Heart right ventricle (tissue), 16 donors: ENCODE results near the gene OR5H14. TPM values are rescaled to one million over a fixed set of nuclear protein-coding genes. Genes with fewer than 3 reads are reported as not detected.

Experiments used
- ATAC-seq, 8 donors: fragments of 200-7000 bp; cut with Tn5 transposase; one replicate each; pipeline ENCODE4 v1.9.1; 2020; ENCODE audit warnings: mild to moderate bottlenecking in 8 of 8, moderate library complexity in 8 of 8, moderate number of reproducible peaks in 1 of 8
- DNase-seq, 2 donors: peaks; one replicate each; pipeline ENCODE4 v3.0.0-alpha.2; 2020
- H3K27ac ChIP-seq, 10 donors: fragments of 200-600 bp; sonication (generic) in 2 of 10; one replicate each; pipeline versions ENCODE4 v1.5.0 to v1.8.0; 2020 to 2022; ENCODE audit warnings: mild to moderate bottlenecking in 3 of 10
- H3K27me3 ChIP-seq, 7 donors: fragments of 200-600 bp; one replicate each; pipeline ENCODE4 v1.8.0; 2021 to 2022; ENCODE audit warnings: mild to moderate bottlenecking in 2 of 7
- H3K36me3 ChIP-seq, 9 donors: fragments of 200-600 bp; sonication (generic) in 1 of 9; one replicate each; pipeline versions ENCODE4 v1.5.0 to v1.8.0; 2020 to 2022; ENCODE audit warnings: mild to moderate bottlenecking in 2 of 9
- H3K4me1 ChIP-seq, 9 donors: fragments of 200-600 bp; sonication (generic) in 1 of 9; one replicate each; pipeline versions ENCODE4 v1.5.0 to v1.8.0; 2020 to 2022; ENCODE audit warnings: mild to moderate bottlenecking in 4 of 9
- H3K4me3 ChIP-seq, 10 donors: fragments of 200-600 bp; sonication (generic) in 2 of 10; one replicate each; pipeline versions ENCODE4 v1.5.0 to v1.8.0; 2020 to 2022; ENCODE audit warnings: mild to moderate bottlenecking in 7 of 10, moderate library complexity in 2 of 10
- H3K9me3 ChIP-seq, 11 donors: fragments of 200-600 bp in 10 of 11; sonication (generic) in 2 of 11; one replicate each; pipeline versions ENCODE4 v1.5.0 to v1.8.0; 2013 to 2022; ENCODE audit warnings: mild to moderate bottlenecking in 2 of 11, control low read depth in 1 of 11, moderate library complexity in 1 of 11
- WGBS, 2 donors: extraction: QIAGEN DNeasy Blood & Tissue Kit; methylation state at CpG; one replicate each; pipeline ENCODE4 v1.1.7; 2013; ENCODE audit warnings: inconsistent platforms in 1 of 2; 5-methylcytosine and 5-hydroxymethylcytosine counted together
- intact Hi-C, 10 donors: fragments of 100-400 bp; cut with DNase I; formaldehyde crosslinking; loops; one replicate each; pipeline versions ENCODE4 v1.11.1 to v1.14.2; 2022
- polyA plus RNA-seq, 2 donors: library from polyadenylated mRNA; stranded (reverse); fragments of 200-250 nt; gene quantifications; one replicate each; pipeline ENCODE4 v1.2.3, GENCODE V29; 2013
- total RNA-seq, 10 donors: library from RNA; stranded (reverse); fragmentation: NEBNext Ultra II Directional in 3 of 10; extraction: Animal tissue kit (Norgen Biotek cat#: 25700) in 3 of 10; gene quantifications; one replicate each; pipeline versions ENCODE4 v1.2.1 to v1.2.4, GENCODE V29; 2021 to 2023
- TF ChIP-seq, protein P1 (sequence below), 9 donors: fragments of 200-600 bp; sonication (generic) in 2 of 9; IDR thresholded peaks; one replicate each; pipeline versions ENCODE4 v1.5.0 to v1.8.0; 2021 to 2022; ENCODE audit warnings: antibody characterized with exemption in 9 of 9, mild to moderate bottlenecking in 5 of 9, moderate library complexity in 1 of 9
- donor health status: Arrhythmogenic right ventricular cardiomyopathy.
- donor health status: ischemic (EF 13 %, LVEDD 7.1; RV severe dilation, severe dysfunction).
- donor health status: healthy with polysubstance abuse.
- donor health status: DM: no; HTN: yes; CAD: no.
- donor health status: DM: no; HTN: no; CAD: no.
- donor health status: ischemic (EF 25% LVEDD 6.9; RV normal size, moderate dysfunction).
- donor health status: ischemic (EF 25% LVEDD 5.7; RV mildly dilated, moderate dysfunction).
- donor health status: healthy.
- donor health status: DM: yes; HTN: yes; CAD: no.
- donor health status: Ischemic cardiomyopathy.
- donor health status: ischemic (EF 35%, LVEDD 5.7; RV mildly dilated, moderate dysfunction).
- donor health status: nonischemic (EF 11% LVEDD 7.7; RV severe dilation, severe dysfunction).
- donor health status: DM: yes; HTN: yes; CAD: no.
- donor health status: PGD.
- donor health status: ischemic (EF 29% LVEDD 5.4; RV normal size, mild dysfunction).
- donor health status: nonischemic (EF 23%, LVEDD 6.1; RV moderate dilation, normal function).

Gene OR5H14
- total and polyA plus RNA-seq, 12 donors = not detected

DNA sequence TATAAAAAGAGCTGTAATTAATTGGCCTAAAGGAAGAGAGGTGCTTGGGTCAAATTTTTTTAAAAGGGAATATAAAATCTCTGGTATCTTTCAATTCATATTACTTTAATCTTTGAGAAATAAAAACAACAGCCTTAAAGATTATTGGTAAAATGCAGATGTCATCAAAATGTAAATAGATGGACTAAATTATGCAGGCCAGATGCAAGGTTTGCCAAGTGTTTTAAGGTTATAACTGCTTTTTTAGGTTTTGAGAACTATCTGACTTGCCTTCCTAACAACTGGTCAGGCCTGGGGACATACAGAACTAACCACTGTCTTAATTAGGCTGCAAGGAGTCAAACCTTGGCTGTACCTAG is 36.8 kb upstream of the OR5H14 start:
- H3K27ac ChIP-seq = no peak overlapping the region
- ATAC-seq = no peak
- DNase-seq = no peak
- H3K27me3 ChIP-seq = no peaks in the 10 kb centered on the region
- intact Hi-C loops = no loop called here
- H3K36me3 ChIP-seq = no peaks in the 10 kb centered on the region
- TF ChIP-seq, protein P1, sequence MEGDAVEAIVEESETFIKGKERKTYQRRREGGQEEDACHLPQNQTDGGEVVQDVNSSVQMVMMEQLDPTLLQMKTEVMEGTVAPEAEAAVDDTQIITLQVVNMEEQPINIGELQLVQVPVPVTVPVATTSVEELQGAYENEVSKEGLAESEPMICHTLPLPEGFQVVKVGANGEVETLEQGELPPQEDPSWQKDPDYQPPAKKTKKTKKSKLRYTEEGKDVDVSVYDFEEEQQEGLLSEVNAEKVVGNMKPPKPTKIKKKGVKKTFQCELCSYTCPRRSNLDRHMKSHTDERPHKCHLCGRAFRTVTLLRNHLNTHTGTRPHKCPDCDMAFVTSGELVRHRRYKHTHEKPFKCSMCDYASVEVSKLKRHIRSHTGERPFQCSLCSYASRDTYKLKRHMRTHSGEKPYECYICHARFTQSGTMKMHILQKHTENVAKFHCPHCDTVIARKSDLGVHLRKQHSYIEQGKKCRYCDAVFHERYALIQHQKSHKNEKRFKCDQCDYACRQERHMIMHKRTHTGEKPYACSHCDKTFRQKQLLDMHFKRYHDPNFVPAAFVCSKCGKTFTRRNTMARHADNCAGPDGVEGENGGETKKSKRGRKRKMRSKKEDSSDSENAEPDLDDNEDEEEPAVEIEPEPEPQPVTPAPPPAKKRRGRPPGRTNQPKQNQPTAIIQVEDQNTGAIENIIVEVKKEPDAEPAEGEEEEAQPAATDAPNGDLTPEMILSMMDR (IDR thresholded peaks at IDR 0.05) = no peak
- no peaks in the 10 kb centered on the region for H3K4me1 ChIP-seq
- no peak overlapping the region for H3K4me3 ChIP-seq
- H3K9me3 ChIP-seq = peaks cover 0 to 61% (median 5%) of the 10 kb centered on the region in 11 donors

DNA sequence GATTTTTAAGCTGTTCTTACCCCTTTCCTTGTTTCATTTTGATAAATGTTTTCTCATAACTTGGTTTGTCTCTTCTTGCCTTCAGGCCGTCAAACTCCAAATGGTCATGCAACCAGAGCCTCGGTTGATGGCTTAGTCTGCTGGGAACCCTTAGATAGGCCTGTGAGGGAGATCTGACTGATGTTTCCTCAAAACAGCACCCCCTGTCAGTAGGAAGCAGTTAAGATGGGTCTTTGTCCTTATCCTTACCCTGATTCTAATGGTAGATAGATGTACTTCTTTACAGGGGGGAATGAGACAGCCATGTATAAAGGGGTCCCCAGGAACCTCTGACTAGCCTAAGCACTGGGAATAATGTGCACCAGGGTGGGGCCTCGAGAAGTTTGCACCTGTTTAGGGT is 33.0 kb upstream of the OR5H14 start:
- intact Hi-C loops = no loop called here
- Histone ChIP-seq H3K27me3 (no peaks in the 10 kb centered on the region), H3K9me3 (peaks cover 0 to 68% (median 5%) of the 10 kb centered on the region in 11 donors), H3K27ac (no peak overlapping the region), H3K4me1 (no peaks in the 10 kb centered on the region), H3K36me3 (no peaks in the 10 kb centered on the region), H3K4me3 (no peak overlapping the region)
- DNase-seq (no peak), ATAC-seq (no peak)
- WGBS, 2 donors = 59 to 71% methylated on average over 3 of the region's 3 CpGs
- TF ChIP-seq, protein P1 (IDR thresholded peaks at IDR 0.05) = no peak

DNA sequence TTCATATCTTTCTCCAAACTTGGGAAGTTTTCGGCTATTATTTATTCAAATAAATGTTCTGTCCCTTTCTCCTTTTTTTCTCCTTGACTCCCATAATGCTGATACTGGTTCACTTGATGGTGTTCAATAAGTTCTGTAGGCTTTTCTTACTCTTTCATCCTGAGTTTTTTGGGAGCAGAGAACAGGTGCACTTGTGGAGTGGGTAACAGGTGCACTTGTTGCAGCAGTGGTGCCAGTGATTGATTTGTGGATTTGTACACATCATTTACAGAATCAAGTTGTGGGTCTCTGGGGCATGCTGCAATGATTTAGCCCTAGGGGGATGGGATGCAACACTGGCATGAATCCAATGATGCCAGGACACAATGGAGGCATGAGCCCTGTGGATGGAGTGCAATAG is 31.6 kb upstream of the OR5H14 start:
- TF ChIP-seq, protein P1 (IDR thresholded peaks at IDR 0.05) = no peak
- no peak for DNase-seq
- Histone ChIP-seq H3K27me3 (no peaks in the 10 kb centered on the region), H3K4me3 (no peak overlapping the region), H3K36me3 (no peaks in the 10 kb centered on the region), H3K4me1 (no peaks in the 10 kb centered on the region), H3K27ac (no peak overlapping the region), H3K9me3 (peaks cover 0 to 56% (median 3%) of the 10 kb centered on the region in 11 donors)
- intact Hi-C loops = no loop called here
- WGBS, 2 donors = 95% methylated on average over 1 of the region's 1 CpG
- no peak for ATAC-seq

DNA sequence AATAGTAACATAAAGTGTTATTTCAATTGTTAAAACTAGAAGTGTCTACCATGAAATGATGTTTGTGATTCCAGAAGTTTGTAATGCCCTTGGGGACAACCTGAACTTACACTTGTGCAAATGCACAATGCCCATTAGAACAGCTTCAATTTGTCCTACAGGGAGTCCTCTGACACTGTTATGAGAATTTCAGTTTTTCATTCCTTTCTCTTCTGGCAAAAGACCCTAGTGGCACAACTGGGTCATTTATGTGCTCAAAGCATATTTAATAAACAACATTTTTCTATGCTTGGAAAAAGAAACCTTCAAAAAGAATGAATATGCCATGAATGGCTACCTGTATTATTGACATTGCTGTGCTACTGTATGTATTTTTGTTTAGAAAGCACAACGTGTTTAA is 16.9 kb upstream of the OR5H14 start, which contains the start of gene OR5H1:
TSS of gene OR5H1 (plus strand) at position 301 of the 400 bp plus-strand sequence. CDS start 1,977 bp downstream, outside the sequence.
- WGBS, 2 donors = 66 to 77% methylated on average over 1 of the region's 1 CpG
- DNase-seq (no peak), ATAC-seq (no peak)
- Histone ChIP-seq H3K4me1 (no peaks in the 10 kb centered on the region), H3K27ac (no peak within 1 kb of the TSS), H3K4me3 (no peak within 1 kb of the TSS), H3K27me3 (no peaks in the 10 kb centered on the region), H3K36me3 (no peaks in the 10 kb centered on the region), H3K9me3 (peaks cover 0 to 4% (median 0%) of the 10 kb centered on the region in 11 donors)
- intact Hi-C loops = no loop called here
- TF ChIP-seq, protein P1 (IDR thresholded peaks at IDR 0.05) = no peak
